ENCODE results near the gene OXSM.
A peak's percentile ranks its signal among the peaks of the same experiment; 100 is the strongest.

OXSM gene

DNA sequence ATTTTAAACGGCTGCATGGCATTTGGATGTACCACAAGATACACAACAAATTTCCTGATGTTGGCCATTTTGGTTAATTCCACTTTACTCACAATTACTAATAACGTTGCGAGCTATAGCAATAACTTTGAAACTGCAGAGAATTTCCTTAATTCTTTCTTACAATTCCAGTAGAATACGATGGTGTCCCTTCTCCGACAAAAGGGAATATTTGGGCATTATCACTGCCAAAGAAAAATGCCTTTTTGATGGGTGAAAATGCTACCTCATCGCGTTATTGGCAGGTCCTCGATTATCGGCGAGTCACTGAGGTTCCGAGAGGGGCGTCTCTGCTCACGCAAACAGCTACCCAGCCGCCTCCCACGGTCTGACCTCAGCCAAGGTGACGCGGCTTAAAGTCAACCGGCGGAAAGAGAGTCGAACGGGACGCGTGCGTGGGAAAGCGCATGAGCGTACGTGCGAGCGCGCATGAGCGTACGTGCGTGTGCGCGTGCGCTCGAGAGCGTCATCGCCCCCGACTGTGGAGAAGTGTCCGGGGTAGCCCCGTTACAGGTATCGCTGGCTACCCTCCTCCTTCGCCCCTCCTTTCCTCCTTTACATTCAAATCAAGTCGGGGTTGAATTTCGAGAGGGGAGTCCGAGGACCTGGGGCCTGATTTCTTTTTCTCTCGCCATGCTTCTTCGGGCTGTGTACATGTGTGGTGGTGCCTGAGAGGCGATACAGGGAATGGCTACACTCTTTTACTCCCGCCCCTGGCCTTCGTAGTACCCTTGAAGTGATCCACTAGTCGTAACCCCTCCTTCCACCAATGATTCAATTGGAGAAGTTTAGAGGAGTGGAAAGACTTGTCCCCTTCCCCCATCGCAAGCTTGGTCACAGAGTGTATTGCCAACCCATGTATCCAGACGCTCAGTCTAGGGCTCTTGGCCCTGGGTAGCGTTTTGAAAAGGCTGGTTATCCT, at the start of gene OXSM:
TSS of gene OXSM (plus strand) at position 495 of the 961 bp plus-strand sequence. CDS start 931 bp downstream, outside the sequence.
- peak; percentile 75 for DNase-seq

DNA sequence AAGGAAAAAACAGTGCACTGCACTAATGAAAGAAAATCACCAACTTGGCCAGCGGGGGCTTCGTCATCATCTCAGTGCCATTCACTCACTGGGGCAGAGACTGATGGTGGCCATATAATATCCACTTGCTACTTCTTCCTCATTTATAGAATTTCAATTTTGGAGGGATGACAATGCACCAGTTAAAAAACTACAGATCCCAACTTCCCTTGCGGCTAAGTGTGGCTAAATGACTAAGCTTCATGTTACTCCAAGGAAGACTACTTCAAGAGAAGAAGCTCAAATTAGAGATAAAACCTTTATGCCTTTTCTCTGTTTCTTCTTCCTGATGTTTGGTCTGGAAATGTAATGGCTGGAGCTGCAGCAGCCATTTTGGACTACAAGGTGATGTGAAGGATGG, 45.4 kb upstream of the OXSM start:
- DNase-seq, result no peak

DNA sequence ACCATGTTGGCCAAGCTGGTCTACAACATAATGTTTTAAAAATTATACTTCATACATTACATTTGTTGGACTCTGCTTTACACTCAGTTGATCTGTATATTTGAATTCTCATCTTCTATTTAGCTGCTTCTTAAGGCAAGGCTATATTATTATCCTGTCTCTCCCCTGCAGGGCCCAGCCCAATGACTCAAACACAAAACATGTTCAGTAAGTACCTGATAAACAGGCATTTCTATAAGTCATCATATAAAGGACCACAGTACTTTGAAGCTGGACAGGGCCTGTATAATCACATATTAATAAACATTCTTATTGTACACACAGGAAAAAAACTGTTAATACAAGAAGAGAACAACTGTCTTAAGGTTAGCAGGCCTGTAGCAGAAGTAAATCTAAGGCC, 42.9 kb upstream of the OXSM start:
- no peak for DNase-seq

GRCh38 chr3:25748189-25748588, 41.7 kb upstream of the OXSM start:
- DNase-seq, result no peak

DNA sequence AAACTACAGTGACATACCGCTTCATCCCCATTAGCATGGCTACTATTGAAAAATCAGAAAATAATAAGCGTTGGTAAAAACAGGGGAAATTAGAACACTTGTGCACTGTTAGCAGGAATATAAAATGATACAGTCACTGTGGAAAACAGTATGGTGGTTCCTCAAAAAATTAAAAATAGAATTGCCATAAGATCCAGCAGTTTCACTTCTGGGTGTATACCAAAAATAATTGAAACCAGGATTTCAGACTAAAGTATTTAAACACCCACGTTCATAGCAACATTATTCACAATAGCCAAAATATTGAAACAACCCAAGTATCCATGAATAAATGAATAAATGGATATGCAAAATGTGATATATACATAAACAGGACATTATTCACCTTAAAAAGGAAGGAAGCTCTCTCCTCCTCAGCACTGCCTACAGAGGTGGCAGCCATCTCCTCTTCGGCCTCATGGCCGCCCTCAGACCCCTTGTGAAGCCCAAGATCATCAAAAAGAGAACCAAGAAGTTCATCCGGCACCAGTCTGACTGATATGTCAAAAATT, 40.8 kb upstream of the OXSM start:
- no peak for DNase-seq

GRCh38 chr3:25751048-25751447, 38.8 kb upstream of the OXSM start:
- no peak for DNase-seq

DNA sequence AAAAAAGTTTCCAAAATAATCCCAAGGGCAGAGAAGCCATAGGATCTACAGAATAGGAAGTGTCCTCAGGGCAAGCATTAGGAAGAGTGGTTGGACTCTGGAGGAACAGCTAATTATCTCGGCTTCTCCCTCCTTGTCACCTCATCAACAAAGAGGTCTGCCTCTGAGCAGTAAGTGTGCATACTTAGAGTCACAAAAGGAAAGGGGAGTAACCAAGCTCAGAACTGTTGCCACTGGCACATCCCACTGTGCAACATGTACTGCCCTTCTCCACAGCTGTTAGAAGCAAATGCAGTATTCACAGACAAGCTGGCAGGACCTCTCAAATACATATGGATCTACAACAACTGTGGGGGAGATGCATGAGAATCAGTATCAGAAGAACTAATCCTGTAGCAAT, 38.2 kb upstream of the OXSM start:
- DNase-seq, result no peak

GRCh38 chr3:25768851-25769250, 21.0 kb upstream of the OXSM start:
- no peak for DNase-seq

DNA sequence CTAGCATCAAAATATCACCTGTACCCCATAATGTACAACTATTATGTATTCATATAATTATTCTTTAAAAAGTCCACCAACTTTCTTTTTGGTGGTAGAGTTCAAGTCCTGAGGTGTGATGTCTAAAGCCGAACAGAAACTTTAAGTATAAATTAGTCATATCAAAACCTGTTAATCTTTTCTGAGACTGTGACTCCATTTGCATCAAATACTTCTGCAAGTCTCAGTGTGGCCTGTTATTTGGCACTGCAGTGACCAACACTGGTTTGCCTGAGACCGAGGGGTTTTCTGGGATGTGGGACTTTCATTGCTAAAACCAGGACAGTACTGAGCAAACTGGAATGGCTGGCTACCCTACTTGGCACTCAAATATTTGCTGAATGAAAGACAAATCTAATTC, 14.0 kb upstream of the OXSM start:
- DNase-seq, result no peak

DNA sequence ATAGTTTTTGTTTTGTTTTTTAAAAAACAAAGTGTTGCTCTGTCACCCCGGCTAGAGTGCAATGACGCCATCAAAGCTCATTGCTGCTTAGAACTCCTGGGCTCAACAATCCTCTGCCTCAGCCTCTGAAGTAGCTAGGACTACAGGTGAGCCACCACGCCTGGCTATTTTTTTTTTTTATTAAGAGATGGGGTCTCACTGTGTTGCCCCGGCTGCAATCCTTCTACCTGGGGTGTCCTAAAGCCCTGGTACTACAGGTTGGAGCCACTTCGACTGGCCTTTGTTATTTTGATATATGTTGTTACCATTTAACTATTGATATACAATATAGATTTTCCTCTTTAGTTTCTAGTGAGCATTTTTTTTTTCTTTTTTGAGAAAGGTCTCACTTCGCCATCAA, 9.3 kb upstream of the OXSM start:
- no peak for DNase-seq

DNA sequence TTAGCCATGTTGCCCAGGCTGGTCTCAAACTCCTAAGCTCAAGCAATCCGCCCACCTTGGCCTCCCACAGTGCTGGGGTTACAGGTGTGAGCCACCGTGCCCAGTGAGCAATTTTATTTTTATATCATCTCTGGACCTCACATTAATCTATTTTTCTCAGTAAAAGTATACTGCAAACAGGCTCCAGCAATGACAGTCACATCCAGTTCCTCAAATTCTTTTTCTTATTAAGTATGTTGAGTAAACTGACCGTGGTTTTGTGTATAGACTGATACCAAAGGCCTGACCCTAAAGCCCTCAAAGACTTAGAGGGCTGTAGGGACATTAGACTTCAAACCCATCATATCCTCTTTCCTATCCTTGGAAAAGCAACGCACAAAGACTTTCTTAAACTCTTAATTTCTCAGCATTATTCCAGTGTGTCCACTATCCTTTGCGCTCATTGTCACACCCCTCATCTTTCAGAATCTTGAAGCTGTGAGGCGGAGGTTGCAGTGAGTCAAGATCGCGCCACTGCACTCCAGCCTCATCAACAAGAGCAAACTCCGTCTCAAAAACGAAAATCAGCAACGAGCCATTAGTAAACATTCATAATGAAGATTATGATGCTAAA, 8.6 kb upstream of the OXSM start:
- DNase-seq, result no peak

DNA sequence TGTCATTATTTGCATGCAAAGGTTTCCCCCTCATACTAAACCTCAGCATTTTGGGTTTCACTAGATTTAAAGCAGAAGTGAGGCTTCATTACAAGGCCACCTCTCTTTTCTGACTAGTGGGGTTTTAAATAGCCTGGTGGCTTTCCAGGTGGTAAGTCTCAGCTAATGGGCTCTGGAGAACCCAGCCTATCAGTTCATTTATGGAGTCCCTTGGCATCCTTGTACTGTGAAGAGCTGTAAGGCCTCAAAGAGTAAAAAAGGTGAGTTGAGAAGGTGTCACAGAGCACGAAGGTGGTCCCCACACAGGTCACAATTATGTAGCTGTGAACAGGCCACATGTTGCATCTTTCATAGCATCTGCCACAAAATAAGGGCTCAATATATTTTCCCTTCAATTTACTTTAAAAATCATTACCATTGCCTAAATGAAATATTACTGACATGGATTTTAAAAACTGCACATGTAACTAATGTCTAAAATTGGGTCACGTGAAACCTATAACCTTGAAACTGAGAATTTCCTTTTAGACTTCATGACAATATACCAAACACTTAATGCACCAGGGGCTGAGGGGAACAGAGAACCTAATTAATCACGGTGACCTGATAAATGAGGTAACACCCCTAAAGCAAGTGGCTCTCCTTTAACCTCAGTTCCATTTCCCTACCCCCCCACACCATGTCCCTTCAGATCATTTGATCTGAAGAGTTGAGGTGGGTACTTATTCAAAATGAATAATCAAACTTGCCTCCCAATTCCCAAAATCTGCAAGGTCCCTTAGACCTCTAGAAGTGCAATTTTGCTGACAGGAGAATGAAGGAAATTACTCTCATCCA, 7.9 kb upstream of the OXSM start:
- no peak for DNase-seq

DNA sequence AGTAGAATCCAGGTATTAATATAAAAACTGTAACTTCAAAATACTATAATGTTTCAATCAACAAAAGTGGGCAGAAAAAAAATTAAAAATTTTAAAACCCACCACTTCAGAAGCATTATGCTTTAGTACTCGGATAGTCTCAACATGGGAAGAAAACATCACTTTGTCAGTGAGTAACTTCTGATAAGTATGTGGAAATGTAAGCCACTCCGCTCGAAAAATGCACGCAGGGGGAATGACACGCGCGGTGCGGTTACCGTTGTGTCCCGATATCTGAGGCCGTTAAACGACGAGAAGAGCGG, 7.3 kb upstream of the OXSM start:
- no peak for DNase-seq

DNA sequence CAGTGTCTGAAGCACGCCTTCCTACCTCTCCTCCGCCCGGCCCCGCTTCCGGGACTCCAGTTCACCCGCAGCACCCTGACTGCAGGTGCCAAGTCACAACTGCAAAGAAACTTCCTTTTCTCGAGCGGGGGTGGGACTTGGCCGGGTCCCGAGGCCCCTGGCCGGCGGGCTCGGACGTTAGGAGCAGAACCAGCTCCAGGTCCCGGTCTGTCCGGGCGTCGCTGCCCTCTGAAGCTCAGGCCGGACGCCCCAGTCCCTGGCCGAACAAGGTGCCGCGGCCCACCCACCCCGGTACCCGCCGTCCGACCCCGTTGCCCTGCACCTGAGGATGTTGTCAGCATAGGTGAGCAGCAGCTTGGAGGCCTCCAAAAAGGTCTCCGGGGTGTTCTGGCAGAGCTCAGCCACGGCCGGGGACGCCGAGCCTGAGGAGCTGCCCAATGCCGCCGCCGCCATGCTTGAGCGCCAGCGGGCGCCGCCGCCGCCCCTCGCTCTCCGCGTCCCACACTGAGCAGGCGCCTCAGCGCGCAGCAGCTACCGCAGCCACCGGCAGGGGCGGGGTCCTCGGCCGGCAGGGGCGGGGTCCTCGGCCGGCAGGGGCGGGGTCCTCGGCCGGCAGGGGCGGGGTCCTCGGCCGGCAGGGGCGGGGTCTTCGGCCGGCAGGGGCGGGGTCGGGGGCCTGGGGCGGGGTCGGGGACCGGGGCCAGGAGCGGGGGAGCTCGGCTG, 6.8 kb upstream of the OXSM start, which contains the start of gene NGLY1:
TSS of gene NGLY1 (minus strand) at position 506 of the 723 bp plus-strand sequence. CDS start at position 453, 53 bp downstream.
- peak; percentile 47 for DNase-seq

GRCh38 chr3:25783661-25784512, 6.0 kb upstream of the OXSM start:
- peak; percentile 30 for DNase-seq

DNA sequence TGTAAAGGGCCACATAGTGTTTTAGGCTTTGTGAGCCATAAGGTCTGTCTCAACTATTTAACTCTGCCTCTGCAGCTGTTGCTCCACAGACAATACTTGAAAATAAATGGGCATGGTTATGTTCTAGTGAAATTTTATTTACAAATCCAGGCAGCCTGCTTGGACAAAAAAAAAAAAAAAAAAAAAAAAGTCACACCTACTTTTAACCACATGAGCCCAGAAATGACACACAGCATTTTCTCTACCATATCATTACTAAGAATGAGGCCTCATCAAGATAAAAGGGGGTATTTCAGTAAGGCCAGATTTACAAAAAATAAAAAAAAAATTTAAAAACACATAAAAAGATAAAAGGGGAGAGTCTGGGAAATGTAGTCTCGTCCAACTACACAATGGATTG, 4.9 kb upstream of the OXSM start:
- DNase-seq, result no peak

DNA sequence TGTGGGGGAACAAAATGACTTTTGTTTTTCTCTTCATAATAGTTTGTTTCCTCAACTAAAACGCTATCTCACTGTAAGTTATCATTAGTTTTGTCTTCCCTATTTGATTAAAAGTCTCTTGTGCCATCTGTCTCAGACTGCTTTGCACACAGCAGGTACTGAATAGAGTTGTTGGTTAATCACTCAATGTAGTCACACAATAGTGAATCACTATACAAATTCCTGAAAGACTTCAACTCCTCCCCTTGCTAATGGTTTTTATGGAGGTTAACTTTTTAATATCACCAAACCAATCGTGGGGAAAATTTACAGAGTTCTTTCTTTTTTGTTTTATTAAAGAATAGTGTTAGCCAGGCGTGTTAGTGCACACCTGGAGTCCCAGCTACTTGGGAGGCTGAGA, 4.1 kb upstream of the OXSM start:
- no peak for DNase-seq

- DNase-seq, result no peak
Measured at GRCh38 chr3:25787689-25788088, 2.2 kb upstream of the OXSM start.

DNA sequence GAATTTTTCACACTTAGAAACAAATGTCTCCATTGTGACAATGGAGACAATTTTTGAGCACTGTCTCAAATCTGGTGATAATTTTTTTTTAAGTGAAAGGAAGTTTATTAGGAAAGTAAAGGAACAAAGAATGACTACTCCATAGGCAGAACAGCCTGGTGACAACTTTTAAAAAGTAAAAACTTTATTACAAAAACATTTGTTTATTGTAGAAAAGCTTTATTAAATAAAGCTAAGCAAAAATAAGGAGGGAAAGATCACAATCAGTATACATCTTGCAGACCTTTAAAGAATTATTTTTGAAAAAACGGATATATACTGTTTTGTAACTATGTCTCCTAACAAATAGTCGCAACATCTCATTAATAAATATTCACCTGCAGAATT, 688 bp upstream of the OXSM start:
- no peak for DNase-seq

DNA sequence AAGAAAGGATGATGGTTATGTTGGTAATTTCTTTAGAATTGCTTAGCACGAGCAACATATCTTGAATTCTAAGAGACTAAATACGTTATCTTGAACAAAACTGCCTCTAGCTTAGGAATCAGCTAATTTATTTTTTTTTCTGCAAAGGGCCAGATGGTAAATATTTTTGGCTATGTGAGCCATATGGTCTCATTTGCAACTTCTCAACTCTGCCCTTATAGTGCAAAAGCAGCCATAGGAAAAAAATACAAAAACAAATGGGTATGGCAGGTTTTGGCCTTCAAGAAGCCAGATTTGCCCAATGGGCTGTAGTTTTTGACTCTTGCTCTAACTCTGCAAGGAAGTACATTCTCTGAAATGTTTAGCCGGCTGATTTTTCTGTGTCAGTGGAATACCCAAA, 11.9 kb downstream of the OXSM start:
- DNase-seq, result no peak

GRCh38 chr3:25803833-25804232, 13.9 kb downstream of the OXSM start:
- DNase-seq, result no peak

DNA sequence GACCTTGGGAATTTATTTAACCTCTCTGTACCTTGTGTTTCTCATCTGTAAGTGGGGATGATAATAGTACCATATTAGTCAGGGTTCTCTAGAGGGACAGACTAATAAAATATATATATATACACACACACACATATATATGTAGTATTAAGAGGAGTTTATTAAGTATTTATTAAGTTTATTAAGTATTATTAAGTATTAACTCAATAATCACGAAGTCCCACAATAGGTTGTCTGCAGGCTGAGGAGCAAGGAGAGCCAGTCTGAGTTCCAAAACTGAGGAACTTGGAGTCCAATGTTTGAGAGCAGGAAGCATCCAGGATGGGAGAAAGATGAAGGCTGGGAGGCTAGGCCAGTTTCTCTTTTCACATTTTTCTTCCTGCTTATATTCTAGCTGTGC, 14.8 kb downstream of the OXSM start:
- no peak for DNase-seq

Data from NCI-H1105 (cell line).